HG03196 (cell line): ENCODE data around the gene ACKR3.

Source experiments
- ATAC-seq: cut with Tn5 transposase; IDR thresholded peaks from one replicate; pipeline ENCODE4 v1.9.1; 2021; ENCODE audit not compliant: unreplicated experiment

ACKR3 gene

GRCh38 chr2:236628256-236628901, 58.8 kb downstream of the ACKR3 start:
- no peak for ATAC-seq

GRCh38 chr2:236628981-236629605, 59.5 kb downstream of the ACKR3 start:
- no peak for ATAC-seq

- no peak for ATAC-seq
These were observed 60.6 kb downstream of the ACKR3 start for GRCh38 chr2:236629961-236630872.

- ATAC-seq = no peak
These were observed 61.7 kb downstream of the ACKR3 start for GRCh38 chr2:236631281-236631855.

GRCh38 chr2:236631856-236632291, 62.2 kb downstream of the ACKR3 start:
- no peak for ATAC-seq
